WTC11 (cell line): ENCODE results near the gene CCDC150.

Source experiments
- CTCF ChIP-seq: fragments of 200-600 bp; IDR thresholded peaks from 2 replicates; pipeline ENCODE4 v1.8.0; 2022; ENCODE audit warnings: antibody characterized with exemption
- ETV6 ChIP-seq: sonication (generic); formaldehyde crosslinking; IDR thresholded peaks from 2 replicates; pipeline ENCODE4 v1.8.1; 2022; ENCODE audit warnings: mild to moderate bottlenecking, missing genetic modification reagents
- TP53 ChIP-seq: sonication (generic); formaldehyde crosslinking; IDR thresholded peaks from 2 replicates; pipeline ENCODE4 v1.8.1; 2023; ENCODE audit warnings: mild to moderate bottlenecking, missing genetic modification reagents

- TF ChIP-seq CTCF (no peak), ETV6 (CRISPR knock-in tag) (no peak), TP53 (CRISPR knock-in tag) (no peak)
Observed at GRCh38 chr2:196594158-196594557, 45.4 kb upstream of the CCDC150 start.
